NCI-H446 (cell line): Measurements from ENCODE around the gene NEK7.

Experiments
- DNase-seq, 2 experiments: peaks; one replicate each; lab custom pipeline; 2025; lab: John Stamatoyannopoulos, UW

NEK7 gene

DNA sequence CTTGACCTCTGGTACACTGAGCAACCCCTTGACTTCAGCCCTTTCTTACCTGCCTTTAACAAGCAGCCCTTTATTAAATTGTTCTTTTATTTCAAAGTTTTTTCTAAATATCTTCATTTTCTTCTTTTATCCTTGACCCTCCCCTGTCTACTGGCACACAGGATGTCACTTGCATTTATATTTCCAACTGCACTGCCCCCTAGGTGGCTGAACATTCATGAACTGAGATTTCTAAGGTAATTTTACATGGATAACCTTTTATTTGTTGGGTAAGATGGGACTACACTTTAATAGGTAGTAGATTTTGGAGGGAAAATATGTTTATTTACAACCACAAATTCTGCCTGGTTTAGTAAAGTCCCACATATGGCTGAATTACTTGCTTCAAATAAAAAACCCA lies 193.7 kb downstream of the NEK7 start:
- no peak for DNase-seq

- DNase-seq = no peak
Measured at GRCh38 chr1:198352975-198353695, 196.3 kb downstream of the NEK7 start.

DNA sequence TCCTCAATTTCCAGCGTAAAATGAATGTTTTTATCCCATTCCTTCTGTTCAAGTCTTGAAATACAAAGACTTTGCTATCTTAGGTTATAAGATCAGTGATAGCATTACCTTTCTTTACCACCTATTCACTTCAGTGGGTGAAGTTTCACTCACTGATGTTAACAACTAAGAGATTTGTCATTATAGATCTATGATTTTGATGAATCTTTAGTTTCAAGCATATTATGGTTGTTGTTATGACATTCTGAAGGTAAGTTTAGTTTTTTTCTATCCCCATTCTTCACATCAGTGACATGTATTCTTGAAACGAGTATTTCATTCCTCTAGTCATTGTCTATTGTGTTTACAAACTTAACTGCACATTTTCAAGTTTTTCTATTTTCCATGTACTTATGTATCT lies 201.1 kb downstream of the NEK7 start:
- DNase-seq = no peak

GRCh38 chr1:198359024-198359653 lies 202.3 kb downstream of the NEK7 start:
- DNase-seq = peak in 1 of 2 experiments; percentile 37

- no peak for DNase-seq
Measured at GRCh38 chr1:198360208-198360729, 203.5 kb downstream of the NEK7 start.

DNA sequence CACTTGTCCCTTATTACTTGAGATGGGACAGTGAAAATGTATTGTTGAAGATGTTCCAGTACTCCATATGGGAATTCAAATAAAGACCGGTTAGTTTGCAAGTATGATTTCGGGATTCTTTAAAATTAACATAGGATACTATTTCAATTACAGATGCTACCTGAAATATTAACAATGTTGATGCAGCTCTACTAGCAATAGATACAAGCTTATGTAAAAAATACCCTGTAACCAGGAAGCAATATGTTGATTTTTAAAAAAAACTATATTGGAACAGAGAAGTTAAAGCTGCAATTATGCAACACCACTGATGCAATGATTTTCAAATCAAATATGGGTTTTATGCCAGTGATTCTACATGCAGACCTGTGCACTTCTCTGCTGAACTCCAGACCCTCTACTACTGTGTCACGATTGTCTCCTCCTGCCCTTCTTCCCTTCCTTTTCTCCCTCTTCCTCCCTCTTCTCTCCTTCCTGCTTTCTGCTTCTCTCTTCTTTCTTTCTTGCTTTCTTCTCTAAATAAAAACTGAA lies 204.5 kb downstream of the NEK7 start:
- no peak for DNase-seq

GRCh38 chr1:198363625-198364151 lies 206.9 kb downstream of the NEK7 start:
- DNase-seq = no peak

DNA sequence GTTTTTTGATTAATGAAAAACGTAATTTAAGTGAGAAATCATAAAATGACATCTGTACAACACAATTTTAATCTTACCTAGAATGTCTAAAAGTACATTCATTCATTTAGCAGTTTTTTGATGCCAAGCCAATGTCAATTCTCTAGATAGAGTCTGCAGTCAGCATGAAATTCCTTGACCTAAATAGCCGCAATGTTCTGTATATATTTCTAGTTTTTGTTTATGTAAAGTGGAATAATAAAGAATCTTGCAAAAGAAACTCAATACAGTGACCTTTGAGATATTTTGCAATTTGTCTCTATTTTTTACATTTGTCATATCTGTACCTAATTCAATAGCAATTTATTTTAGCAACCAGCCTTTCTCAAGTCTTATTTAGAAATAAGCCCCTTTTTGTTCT lies 207.7 kb downstream of the NEK7 start:
- no peak for DNase-seq

DNA sequence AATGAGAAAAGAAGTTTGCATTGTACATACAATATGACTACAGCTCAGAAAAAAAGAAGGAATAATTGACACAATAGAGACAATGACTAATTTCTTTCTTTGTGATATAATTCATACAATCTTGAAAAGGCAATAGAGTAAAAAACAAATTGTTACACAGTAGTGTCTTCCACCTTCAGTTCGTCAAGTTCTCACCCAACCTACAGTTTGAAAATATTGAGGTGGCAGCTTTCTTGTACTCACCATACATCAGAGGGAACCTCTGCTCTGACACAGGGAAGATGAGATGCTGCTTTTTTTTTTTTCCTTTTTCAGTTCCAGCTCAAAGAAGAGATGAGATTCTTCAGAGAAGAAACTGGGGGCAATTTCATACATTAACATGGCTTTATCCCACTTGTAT lies 210.5 kb downstream of the NEK7 start:
- DNase-seq = no peak

DNA sequence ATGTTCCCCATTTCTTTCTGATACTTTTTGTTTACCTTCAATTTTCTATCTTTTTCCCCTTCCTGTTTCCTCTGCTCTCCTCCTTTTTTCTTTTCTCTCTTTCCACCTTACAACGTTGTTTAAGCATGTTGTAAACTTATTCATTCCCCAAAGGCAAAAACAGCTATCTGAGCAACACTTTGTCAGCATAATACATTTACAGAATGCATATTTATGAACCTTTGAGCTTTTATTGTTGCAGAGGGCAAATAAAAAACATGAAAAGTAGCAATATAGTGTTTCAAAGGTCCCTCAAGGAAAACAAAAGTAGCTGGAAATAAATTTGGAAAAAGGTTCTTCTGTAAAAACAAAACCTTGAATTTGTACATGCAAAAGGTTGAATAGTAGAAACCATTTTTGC lies 214.2 kb downstream of the NEK7 start:
- no peak for DNase-seq
